Lung microvascular endothelial cell (primary cell): ENCODE measurements around the gene SNX8. TPM values are rescaled to one million over a fixed set of nuclear protein-coding genes. Genes with fewer than 3 reads are reported as not detected.
"Not testable (repeated sequence)": the region's sequence is repeated elsewhere in the genome, so short reads cannot be mapped to it uniquely, and the experiment has no call there.

ENCODE experiments used
- DNase-seq, 2 donors: peaks; one replicate each; pipeline versions ENCODE4 v3.0.0 to v3.0.0-alpha.2; 2010; ENCODE audit warnings: low read depth in 2 of 2
- total RNA-seq: library from RNA; depleted of rRNA; stranded (reverse); fragments of >200 nt; gene quantifications from 2 replicates; pipeline ENCODE4 v1.2.1, GENCODE V29; 2014

Gene SNX8, protein sequence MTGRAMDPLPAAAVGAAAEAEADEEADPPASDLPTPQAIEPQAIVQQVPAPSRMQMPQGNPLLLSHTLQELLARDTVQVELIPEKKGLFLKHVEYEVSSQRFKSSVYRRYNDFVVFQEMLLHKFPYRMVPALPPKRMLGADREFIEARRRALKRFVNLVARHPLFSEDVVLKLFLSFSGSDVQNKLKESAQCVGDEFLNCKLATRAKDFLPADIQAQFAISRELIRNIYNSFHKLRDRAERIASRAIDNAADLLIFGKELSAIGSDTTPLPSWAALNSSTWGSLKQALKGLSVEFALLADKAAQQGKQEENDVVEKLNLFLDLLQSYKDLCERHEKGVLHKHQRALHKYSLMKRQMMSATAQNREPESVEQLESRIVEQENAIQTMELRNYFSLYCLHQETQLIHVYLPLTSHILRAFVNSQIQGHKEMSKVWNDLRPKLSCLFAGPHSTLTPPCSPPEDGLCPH
- 5.6 and 6.5 TPM in 2 replicates for total RNA-seq

DNA sequence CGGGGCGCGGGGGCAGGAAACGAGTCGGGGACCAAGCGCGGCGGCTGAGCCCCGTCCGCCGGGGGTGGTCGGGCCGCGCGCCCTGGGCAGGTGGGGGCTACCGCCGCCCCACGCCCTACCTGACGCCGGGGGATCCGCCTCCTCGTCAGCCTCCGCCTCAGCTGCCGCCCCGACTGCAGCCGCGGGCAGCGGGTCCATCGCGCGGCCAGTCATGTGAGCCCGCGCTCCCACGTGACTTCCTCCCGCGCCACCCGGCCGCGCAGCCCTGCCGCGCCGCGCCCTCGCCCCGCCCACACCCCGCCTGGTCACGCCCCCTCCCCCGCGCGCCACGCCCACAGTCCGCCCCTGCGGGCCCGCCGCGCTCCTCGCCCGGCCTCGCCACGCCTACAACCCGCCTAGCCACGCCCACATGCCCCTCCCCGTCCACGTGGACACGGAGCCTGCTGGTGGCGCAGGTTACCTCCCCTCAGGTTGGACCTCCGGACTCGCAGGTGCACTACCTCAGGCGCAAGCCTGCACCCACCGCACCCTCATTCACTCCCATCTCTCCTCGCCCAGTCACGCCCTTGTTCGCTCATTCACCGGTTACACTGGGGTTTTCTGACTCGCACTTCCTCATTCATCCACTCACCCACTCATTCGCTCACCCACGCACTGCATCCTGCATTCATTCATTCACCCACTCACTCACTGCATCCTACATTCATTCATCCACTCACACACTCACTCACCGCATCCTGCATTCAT, at the start of gene SNX8:
Gene SNX8 (minus strand): TSS at position 233 of the 747 bp plus-strand sequence. CDS start 20 bp downstream, at position 213.
- DNase-seq = peak; percentile 91 to 94

GRCh38 chr7:2362385-2363088, 48.3 kb upstream of the SNX8 start:
- DNase-seq = no peak

GRCh38 chr7:2360796-2361195, 46.6 kb upstream of the SNX8 start:
- no peak for DNase-seq

DNA sequence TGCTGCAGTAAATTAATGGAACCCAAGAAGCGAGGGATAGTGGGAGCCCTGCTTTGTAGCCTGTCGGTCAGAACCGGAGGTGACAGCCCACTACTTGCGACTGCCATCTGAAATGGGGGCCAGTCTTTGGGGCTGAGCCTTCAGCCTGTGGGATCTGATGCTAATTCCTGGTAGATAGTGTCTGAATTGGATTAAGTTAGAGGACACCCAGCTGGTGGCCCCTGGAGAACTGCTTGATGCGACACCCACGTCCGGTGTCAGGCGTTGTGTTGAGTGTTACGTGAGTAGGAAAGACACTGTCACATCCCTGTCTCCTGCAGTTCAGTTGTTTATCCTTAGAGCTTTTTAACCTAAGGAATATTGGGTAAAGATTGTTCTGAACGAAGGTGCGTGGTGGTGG, 45.4 kb upstream of the SNX8 start:
- no peak for DNase-seq

DNA sequence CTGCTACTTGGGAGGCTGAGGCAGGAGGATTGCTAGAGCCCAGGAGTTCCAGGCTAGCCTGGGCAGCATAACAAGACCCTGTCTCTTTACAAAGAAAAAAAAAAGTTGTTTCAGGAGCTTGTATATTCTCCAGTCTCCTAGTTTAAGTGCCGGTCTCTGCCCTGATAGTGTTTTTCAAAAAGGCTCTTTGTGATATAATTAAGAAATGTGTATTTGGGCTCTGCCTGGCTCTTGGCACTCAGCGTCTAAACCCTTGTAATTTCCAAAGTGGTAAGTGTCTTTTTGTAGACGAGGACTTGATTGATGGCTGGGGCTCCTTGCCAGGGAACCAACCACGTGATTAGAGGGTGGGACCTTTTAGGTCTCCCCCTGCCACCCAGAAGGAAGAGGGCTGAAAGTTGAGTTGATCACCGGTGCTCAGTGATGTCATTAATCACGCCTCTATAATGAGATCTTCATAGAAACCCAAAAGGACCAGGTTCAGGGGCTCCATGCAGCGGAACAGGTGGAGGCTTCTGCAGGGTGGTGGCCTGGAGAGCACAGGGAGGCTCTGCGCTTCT, 44.8 kb upstream of the SNX8 start:
- DNase-seq = no peak

- no peak for DNase-seq
Observed at GRCh38 chr7:2357571-2357970, 43.3 kb upstream of the SNX8 start.

DNA sequence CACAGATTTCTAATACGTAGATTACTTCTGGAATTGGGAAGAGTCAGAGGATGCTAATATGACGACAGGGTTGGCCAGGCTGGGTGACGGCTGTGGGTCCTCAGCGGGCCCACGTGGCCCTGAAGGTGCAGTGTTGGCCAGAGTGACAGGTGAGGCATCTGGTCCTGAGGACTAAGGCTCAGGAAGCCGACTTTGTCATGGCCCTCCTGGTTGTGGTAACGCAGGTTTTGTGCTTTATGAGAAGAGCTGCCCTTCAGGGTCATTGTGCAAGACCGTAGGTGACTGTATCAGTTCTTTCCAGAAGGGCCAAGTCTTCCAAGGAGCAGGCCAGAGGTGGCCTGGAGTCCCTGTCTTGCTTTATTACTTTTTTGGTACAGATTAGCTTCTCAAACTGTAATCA, 42.9 kb upstream of the SNX8 start:
- DNase-seq = no peak

- DNase-seq = peak in 1 of 2 donors; percentile 16
Observed at GRCh38 chr7:2355705-2356008, 41.4 kb upstream of the SNX8 start.

DNA sequence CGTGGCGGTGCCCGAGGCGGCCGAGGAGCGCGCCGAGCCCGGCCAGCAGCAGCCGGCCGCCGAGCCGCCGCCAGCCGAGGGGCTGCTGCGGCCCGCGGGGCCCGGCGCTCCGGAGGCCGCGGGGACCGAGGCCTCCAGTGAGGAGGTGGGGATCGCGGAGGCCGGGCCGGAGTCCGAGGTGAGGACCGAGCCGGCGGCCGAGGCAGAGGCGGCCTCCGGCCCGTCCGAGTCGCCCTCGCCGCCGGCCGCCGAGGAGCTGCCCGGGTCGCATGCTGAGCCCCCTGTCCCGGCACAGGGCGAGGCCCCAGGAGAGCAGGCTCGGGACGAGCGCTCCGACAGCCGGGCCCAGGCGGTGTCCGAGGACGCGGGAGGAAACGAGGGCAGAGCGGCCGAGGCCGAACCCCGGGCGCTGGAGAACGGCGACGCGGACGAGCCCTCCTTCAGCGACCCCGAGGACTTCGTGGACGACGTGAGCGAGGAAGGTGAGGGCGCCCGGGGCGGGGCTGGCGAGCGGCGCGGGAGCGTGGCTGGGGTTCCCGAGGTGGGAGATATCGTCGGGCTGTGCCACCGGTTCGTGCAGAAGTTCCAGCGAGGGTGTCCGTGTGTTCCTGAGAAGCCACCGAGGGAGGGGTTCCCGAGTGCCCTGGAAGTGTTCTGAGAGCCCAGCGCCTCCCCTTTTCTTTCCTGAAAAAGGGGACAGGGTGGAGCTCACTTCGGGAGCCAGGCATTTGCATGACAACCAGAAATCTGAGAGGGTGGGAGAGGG, 40.9 kb upstream of the SNX8 start:
- DNase-seq = peak; percentile 25 to 28

- peak; percentile 95 to 97 for DNase-seq
Observed at GRCh38 chr7:2354186-2354938, 40.1 kb upstream of the SNX8 start, which contains the start of gene EIF3B. TSS of gene EIF3B (plus strand) at chr7:2354827. CDS start at chr7:2354922, 95 bp downstream.

- DNase-seq = peak; percentile 91 to 95
Observed at GRCh38 chr7:2353936-2354185, 39.6 kb upstream of the SNX8 start.

- no peak for DNase-seq
Observed at GRCh38 chr7:2353113-2353935, 39.1 kb upstream of the SNX8 start.

GRCh38 chr7:2350861-2351260, 36.6 kb upstream of the SNX8 start:
- no peak for DNase-seq

DNA sequence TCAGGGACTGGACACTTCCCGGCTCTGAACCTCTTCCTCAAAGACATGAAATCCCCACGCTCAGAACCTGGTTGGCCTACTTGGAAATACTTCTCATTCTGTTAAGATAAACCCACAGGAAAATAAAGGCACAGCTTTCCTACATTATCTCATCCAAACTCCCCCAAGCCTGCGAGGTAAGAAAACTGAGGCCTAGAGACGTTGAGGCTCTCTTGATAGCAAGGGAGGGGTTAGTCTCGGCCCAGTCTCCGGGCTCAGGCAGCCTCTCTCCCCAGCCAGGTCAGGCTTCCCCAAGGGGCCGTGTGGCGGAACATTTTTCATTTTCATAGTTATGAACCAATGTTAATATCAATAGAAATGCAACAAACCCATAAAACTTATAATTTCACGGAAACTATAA, 35.8 kb upstream of the SNX8 start:
- no peak for DNase-seq

DNA sequence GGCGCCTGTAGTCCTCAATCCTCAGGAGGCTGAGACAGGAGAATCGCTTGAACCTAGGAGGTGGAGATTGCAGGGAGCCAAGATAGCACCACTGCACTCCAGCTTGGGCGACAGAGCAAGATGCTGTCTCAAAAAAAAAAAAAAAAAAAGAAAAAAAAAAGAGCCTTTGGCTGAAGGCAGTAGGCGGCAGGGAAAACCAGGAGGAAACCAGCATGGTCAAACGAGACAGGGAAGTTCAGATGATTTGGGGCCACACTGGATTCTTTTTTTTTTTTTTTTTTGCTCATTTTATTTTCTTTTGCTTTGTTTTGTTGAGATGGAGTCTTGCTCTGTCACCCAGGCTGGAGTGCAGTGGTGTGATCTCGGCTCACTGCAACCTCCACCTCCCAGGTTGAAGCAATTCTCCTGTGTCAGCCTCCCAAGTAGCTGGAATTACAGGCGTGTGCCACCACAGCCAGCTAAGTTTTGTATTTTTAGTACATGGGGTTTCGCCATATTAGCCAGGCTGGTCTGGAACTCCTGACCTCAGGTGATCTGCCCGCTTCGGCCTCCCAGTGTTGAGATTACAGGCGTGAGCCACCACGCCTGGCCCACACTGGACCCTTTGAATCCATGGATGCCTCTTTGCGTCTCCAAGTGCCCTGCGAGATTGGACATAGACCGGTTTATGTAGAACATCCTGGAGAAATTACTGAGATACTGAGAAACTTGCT, 33.3 kb upstream of the SNX8 start:
- DNase-seq = not testable (repeated sequence)

DNA sequence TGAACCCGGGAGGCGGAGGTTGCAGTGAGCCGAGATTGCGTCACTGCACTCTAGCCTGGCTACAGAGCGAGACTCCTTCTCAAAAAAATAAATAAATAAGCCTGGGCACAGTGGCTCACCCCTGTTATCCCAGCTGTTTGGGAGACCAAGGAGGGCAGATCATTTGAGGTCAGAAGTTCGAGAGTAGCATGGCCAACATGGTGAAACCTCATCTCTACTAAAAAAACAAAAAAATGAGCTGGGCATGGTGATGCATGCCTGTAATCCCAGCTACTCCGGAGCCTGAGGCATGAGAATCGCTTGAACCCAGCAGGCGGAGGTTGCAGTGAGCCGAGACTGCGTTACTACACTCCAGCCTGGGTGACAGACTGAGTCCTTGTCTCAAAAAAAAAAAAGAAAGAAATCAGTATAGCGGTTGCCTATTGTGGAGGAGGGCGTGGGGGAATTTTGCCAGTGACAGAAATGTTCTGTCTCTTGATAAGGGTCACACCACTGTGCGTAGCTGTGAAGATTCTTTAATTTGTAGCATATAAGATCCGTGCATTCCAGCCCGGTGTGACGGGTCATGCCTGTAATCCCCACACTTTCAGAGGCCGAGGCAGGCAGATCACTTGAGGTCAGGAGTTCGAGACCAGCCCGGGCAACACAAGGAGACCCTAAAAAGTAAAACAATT, 22.5 kb upstream of the SNX8 start:
- no peak for DNase-seq

GRCh38 chr7:2332606-2333231, 18.5 kb upstream of the SNX8 start:
- DNase-seq = not testable (repeated sequence)

- DNase-seq = no peak
Observed at GRCh38 chr7:2331707-2332106, 17.5 kb upstream of the SNX8 start.
